Umbilical cord (tissue), 2 donors: ENCODE results near the gene ANP32E. TPM values are rescaled to one million over a fixed set of nuclear protein-coding genes. Genes with fewer than 3 reads are reported as not detected.
"Not testable (repeated sequence)": the region's sequence is repeated elsewhere in the genome, so short reads cannot be mapped to it uniquely, and the experiment has no call there.

Experiments
- DNase-seq: peaks from one replicate; pipeline ENCODE4 v3.0.0-alpha.2; 2015; ENCODE audit warnings: low spot score
- total RNA-seq: library from RNA; depleted of rRNA; stranded (reverse); fragments of >200 nt; gene quantifications from one replicate; pipeline ENCODE4 v1.2.3, GENCODE V29; 2014; ENCODE audit warnings: low replicate concordance; ENCODE audit not compliant: insufficient read depth

ANP32E gene
- total RNA-seq, 1 donor from 2014 or later: 29.9 TPM

GRCh38 chr1:150257624-150258585, 22.0 kb upstream of the ANP32E start, which contains the start of gene CA14:
Gene CA14, plus strand, starts transcription at chr1:150257774. Its CDS starts 355 bp downstream, at chr1:150258129.
- DNase-seq: no peak

GRCh38 chr1:150256554-150257341, 20.8 kb upstream of the ANP32E start:
- peak; percentile 52 for DNase-seq

DNA sequence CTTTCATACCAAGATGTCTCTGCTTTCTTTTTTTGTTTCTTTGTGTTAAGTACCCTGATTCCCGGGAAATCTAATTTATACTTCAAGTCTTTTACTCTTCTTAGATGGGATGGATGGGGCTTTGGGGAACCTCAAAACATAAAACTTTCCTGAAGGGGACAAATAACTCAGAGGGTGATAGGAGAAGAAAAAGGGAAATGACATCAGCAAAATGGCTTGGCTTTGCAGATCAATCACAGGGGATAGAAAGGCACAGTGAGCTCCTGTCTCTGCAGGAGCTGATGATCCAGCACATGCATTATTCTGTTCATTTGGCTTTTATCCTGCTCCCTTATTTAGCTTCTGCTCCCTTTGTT, 20.3 kb upstream of the ANP32E start:
- no peak for DNase-seq

GRCh38 chr1:150249936-150250335, 14.0 kb upstream of the ANP32E start:
- no peak for DNase-seq

GRCh38 chr1:150243003-150243402, 7.1 kb upstream of the ANP32E start:
- no peak for DNase-seq

DNA sequence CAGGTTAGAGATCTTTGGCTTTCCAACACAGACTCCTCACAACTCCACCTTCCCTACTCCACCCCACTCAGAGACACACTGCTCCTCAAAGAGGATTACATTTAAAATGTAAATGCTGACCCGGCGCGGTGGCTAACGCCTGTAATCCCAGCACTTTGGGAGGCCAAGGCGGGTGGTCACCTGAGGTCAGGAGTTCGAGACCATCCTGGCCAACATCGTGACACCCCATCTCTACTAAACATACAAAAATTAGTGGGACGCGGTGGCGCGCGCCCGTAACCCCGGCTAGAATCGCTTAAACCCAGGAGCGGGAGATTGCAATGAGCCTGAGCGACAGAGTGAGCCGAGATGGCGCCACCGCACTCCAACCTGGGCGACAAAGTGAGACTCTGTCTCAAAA, 1.8 kb upstream of the ANP32E start:
- DNase-seq: no peak

DNA sequence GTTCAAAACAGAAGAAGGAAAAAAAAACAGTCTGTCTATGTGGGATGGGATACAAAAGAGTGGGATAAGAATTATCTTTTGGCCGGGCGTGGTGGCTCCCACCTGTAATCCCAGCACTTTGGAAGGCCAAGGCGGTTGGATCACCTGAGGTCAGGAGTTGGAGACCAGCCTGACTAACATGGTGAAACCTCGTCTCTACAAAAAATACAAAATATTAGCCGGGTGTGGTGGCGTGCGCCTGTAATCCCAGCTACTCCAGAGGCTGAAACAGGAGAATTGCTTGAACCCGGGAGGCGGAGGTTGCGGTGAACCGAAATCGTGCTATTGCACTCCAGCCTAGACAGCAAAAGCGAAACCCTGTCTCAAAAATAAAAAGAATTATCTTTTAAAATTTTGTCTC, 1.3 kb upstream of the ANP32E start:
- DNase-seq: not testable (repeated sequence)

GRCh38 chr1:150236614-150237100, 745 bp upstream of the ANP32E start:
- DNase-seq: no peak

DNA sequence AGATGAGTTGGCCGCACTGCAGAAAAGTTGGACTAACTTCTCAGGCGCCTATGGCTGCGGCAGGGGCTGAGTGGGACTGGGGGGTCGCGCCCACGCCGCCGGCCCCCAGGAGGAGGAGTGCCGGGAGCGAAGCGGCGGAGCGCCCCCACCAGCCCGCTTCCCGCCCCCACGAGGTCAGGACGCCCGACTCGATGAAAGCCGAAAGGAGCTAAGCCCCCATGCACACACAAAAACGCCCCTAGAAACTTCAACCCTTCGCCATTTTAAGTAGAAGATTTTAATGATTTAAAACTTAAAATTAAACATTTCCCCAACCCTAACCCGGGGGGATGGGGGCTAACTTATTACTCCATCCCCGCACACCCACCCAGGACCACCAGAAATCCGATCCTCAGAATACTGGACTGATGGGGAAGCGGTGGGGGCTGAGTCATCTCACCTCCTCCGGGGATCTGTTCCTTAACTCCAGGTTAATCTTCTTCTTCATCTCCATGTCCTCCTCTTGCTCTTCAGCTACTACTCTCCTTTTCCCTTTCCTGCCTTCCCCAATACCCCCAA, 539 bp downstream of the ANP32E start:
- DNase-seq: peak; percentile 44

- DNase-seq: peak; percentile 84
Measured at GRCh38 chr1:150234566-150235293, 1.2 kb downstream of the ANP32E start.

DNA sequence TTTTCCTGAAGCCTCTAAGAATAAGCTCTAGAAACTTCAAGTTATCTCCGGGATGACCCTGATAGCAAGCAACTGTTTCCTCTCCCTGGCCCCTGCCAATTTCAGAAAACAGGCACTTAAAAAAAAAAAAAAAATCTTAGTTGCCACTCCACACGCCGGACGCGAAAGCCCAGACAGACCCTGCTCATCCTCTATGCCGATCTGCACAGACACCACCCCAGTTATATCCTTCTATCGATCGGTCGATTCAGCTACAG, 1.7 kb downstream of the ANP32E start:
- DNase-seq: no peak

DNA sequence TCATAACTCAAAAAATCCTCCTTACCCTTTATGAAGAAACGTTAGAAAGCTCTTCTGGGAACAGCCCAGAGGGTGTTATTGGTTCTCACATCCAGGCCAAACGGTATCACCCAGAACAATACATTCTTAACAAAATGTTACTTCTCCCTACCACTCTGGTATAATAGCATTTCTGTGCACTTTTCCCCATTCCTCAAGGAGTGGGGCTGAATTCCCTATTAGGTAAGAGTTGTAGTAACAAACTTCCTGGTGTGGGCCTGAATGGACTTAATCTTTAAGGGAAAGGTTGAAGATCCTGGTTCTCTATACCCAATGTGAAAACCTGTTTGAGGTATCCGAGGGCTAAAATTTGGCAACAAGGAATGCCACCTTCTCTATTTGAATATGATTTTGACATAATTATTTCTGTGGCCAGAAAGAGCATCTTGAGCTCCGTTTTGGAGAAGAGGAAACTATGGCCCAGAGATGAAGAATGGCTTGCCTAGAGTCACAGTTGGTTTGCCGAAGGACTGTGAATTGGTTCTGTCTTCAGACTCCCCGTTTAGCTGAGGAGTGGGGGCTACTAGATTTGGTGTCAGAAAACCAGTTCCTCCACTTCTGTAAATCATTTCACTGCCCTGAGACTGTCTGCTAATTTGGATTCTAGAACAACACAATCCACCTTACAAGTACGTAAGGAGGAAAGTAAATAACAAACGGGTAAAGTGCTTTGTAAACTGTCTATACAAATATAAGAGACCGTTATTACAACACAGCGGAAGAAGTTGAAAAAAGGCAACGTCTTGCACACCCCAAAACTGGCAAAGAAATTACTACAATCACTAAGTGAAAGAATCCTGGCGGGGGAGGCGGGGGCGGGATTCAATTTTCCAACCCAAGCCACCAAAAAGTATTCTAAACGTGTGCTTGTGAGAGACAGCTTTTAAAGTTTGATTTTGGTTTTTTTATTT, 2.3 kb downstream of the ANP32E start:
- peak; percentile 38 for DNase-seq

- not testable (repeated sequence) for DNase-seq
Measured at GRCh38 chr1:150232921-150233320, 3.0 kb downstream of the ANP32E start.

GRCh38 chr1:150228246-150228645, 7.7 kb downstream of the ANP32E start:
- not testable (repeated sequence) for DNase-seq

DNA sequence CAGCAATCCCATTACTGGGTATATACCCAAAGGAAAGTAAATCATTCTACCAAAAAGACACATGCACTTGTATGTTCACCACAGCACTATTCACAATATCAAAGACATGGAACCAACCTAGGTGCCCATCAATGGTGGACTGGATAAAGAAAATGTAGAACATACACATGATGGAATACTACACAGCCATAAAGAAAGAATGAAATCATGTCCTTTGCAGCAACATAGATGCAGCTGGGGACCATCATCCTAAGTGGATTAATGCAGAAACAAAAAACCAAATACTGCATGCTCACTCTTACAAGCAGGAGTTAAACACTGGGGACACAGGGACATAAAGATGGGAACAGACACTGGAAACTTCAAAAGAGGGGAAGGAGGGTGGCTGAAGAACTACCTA, 8.7 kb downstream of the ANP32E start:
- no peak for DNase-seq

DNA sequence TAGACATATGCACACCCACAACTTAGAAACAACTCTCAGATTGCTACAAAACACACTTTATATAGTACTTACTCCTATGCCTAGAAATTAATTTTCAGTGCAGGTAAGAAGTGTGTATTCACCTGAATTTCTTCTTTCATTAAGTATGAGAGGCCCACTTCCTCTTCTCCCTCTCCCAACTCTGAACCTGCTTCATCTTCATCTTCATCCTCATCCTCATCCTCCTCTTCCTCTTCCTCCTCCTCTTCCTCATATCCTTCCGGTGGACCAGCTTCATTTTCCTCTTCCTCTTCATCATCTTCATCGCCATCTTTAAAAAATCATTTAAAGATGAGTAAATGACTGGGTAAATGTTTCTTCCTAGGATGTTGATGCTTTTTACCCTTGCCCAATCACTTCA, 9.4 kb downstream of the ANP32E start:
- DNase-seq: no peak

- no peak for DNase-seq
Measured at GRCh38 chr1:150225546-150225945, 10.4 kb downstream of the ANP32E start.

- DNase-seq: no peak
Measured at GRCh38 chr1:150224983-150225382, 10.9 kb downstream of the ANP32E start.

GRCh38 chr1:150221552-150221951, 14.4 kb downstream of the ANP32E start:
- DNase-seq: peak; percentile 11

- not testable (repeated sequence) for DNase-seq
Measured at GRCh38 chr1:150215855-150216254, 20.1 kb downstream of the ANP32E start.
